ENCODE results near the gene MGAT4A. TPM values are rescaled to one million over a fixed set of nuclear protein-coding genes. Genes with fewer than 3 reads are reported as not detected.
"Not testable (repeated sequence)": the region's sequence is repeated elsewhere in the genome, so short reads cannot be mapped to it uniquely, and the experiment has no call there.

MGAT4A gene
- polyA plus RNA-seq, 2 of the 4 experiments (the other 2 are of a cell fraction): 0.61 to 2.6 TPM

DNA sequence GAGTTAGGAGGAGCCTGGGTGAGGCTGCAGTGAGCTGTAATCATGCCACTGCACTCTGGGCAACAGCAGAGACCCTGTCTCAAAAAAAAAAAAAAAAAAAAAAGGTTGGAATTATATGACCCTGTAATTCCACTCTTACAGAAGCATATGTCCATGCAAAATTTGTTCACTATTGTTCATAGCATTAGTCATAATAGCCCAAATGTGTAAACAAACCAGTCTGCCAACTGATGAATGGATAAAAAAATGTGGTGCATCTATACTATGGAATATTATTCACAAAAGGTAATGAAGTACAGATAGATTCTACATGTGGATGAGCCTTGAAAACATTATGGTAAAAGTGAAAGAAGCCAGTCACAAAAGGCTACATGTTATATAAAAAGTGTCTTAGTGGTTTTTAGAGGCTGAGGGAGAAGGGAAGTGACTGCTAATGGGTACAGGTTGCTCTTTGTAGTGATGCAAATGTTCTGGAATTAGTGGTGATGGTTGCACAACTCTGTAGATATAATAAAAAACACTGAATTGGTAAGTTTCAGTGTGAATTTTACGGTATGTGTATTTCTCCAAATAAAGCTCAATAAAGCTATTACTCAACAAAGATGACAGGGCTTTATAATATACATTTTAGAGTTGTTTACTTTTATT, 132.0 kb downstream of the MGAT4A start:
- no peak overlapping the region for H3K4me3 ChIP-seq
- DNase-seq (ENCODE audit: low read depth in 1 of 2, low spot score in 1 of 2): no peak
- no peak for FAIRE-seq
- POLR2A ChIA-PET: interaction anchor here (0.6 kb wide), 2 partner anchors 172 to 205 kb away, joined by 5 read pairs; no protein-coding TSS in a partner anchor
- H3K27ac ChIP-seq: no peak overlapping the region
- no peaks in the 10 kb centered on the region for H3K9me3 ChIP-seq
- no peak for TF ChIP-seq BHLHE40 (IDR thresholded peaks at IDR 0.05; ENCODE audit: low read depth, low read length)
- no peak for TF ChIP-seq ZNF302 (CRISPR knock-in tag; IDR thresholded peaks at IDR 0.05)
- no peak for TF ChIP-seq PHF8 (IDR thresholded peaks at IDR 0.05; ENCODE audit: borderline replicate concordance, low read depth)
- no peak for TF ChIP-seq EP300 (IDR thresholded peaks at IDR 0.05)
- TF ChIP-seq NR3C1 (IDR thresholded peaks at IDR 0.05): no peak
- TF ChIP-seq RCOR1 (IDR thresholded peaks at IDR 0.05; ENCODE audit: low read depth, low read length): no peak
- TF ChIP-seq FOSB (CRISPR knock-in tag; IDR thresholded peaks at IDR 0.05): no peak
- no peak for TF ChIP-seq ZC3H11A (IDR thresholded peaks at IDR 0.05)
- no peak for TF ChIP-seq EHMT2 (IDR thresholded peaks at IDR 0.05; ENCODE audit: low read depth)
- TF ChIP-seq JUN (IDR thresholded peaks at IDR 0.05): no peak
- TF ChIP-seq CTCF (IDR thresholded peaks at IDR 0.05): no peak
- TF ChIP-seq, protein P1, sequence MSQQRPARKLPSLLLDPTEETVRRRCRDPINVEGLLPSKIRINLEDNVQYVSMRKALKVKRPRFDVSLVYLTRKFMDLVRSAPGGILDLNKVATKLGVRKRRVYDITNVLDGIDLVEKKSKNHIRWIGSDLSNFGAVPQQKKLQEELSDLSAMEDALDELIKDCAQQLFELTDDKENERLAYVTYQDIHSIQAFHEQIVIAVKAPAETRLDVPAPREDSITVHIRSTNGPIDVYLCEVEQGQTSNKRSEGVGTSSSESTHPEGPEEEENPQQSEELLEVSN (IDR thresholded peaks at IDR 0.05; ENCODE audit: borderline replicate concordance, low read depth): no peak
- no peak for TF ChIP-seq ZSCAN20 (CRISPR knock-in tag; IDR thresholded peaks at IDR 0.05)
- no peak for TF ChIP-seq CBX8 (IDR thresholded peaks at IDR 0.05)
- TF ChIP-seq HEYL (CRISPR knock-in tag; IDR thresholded peaks at IDR 0.05): no peak
- no peak for TF ChIP-seq RAD21 (conservative IDR thresholded peaks at IDR 0.05 in 1 of 2, IDR thresholded peaks at IDR 0.05 in 1 of 2)
- no peak overlapping the region for H3K4me2 ChIP-seq
- 82% methylated on average over 1 of the region's 1 CpG for WGBS (ENCODE audit: missing lambda C conversion rate)
- ATAC-seq: no peak
- CTCF ChIA-PET: no interaction called here
- peaks cover 9% of the 10 kb centered on the region; the same call in 2 of the 3 replicates for H3K4me1 ChIP-seq

GRCh38 chr2:98594665-98595064, 136.3 kb downstream of the MGAT4A start:
- POLR2A ChIA-PET; H3K27ac ChIP-seq; H3K9me3 ChIP-seq; DNase-seq (ENCODE audit: low read depth in 1 of 2, low spot score in 1 of 2); CTCF ChIA-PET; H3K4me3 ChIP-seq; FAIRE-seq; ATAC-seq; H3K4me1 ChIP-seq; H3K4me2 ChIP-seq: not testable (repeated sequence)
- WGBS (ENCODE audit: missing lambda C conversion rate): 86% methylated on average over 2 of the region's 4 CpGs

DNA sequence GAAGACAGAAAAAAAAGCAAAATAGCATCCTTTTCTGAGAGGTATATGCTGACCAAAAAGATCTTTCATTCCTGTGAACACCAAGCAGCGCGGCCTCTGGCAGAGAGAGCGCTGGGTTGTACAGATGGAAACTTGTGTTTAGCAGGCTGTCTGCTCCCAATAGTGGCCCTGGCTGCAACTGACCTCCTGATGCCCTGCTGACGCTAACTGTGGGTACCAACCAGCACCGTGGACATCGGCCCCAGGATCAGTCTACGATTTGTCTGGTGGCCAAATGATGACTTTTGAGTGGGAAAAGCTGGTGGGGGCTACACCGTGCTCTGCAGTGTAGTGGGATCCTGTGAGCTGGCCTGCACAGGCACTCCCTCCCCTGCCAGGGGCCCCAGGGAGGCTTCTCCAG, 138.4 kb downstream of the MGAT4A start:
- DNase-seq (ENCODE audit: low read depth in 1 of 2, low spot score in 1 of 2) (no peak), ATAC-seq (peak in 1 of 2 experiments; percentile 26; a peak in 3 of 6 replicates), FAIRE-seq (no peak)
- H3K9me3 ChIP-seq: no peaks in the 10 kb centered on the region
- WGBS (ENCODE audit: missing lambda C conversion rate): 92% methylated on average over 8 of the region's 8 CpGs
- H3K4me3 ChIP-seq: no peak overlapping the region
- H3K4me2 ChIP-seq: no peak overlapping the region
- CTCF ChIA-PET: interaction anchor here (1.1 kb wide), 1 partner anchor 9 kb away, joined by 3 read pairs; no protein-coding TSS in a partner anchor
- no peak overlapping the region for H3K27ac ChIP-seq
- POLR2A ChIA-PET: no interaction called here
- TF ChIP-seq HDAC2 (IDR thresholded peaks at IDR 0.05) (no peak), ZNF302 (CRISPR knock-in tag; IDR thresholded peaks at IDR 0.05) (no peak), ZFP36 (IDR thresholded peaks at IDR 0.05; ENCODE audit: borderline replicate concordance, partially characterized antibody) (no peak), TFCP2L1 (CRISPR knock-in tag; IDR thresholded peaks at IDR 0.05) (no peak), CHD2 (IDR thresholded peaks at IDR 0.05; ENCODE audit: low read length, partially characterized antibody) (no peak), CTCF (IDR thresholded peaks at IDR 0.05) (no peak), HEYL (CRISPR knock-in tag; IDR thresholded peaks at IDR 0.05) (no peak), JUNB (IDR thresholded peaks at IDR 0.05) (no peak), RAD21 (conservative IDR thresholded peaks at IDR 0.05 in 1 of 2, IDR thresholded peaks at IDR 0.05 in 1 of 2) (no peak), RFX5 (IDR thresholded peaks at IDR 0.05) (no peak)
- TF ChIP-seq, protein P2, sequence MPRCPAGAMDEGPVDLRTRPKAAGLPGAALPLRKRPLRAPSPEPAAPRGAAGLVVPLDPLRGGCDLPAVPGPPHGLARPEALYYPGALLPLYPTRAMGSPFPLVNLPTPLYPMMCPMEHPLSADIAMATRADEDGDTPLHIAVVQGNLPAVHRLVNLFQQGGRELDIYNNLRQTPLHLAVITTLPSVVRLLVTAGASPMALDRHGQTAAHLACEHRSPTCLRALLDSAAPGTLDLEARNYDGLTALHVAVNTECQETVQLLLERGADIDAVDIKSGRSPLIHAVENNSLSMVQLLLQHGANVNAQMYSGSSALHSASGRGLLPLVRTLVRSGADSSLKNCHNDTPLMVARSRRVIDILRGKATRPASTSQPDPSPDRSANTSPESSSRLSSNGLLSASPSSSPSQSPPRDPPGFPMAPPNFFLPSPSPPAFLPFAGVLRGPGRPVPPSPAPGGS (IDR thresholded peaks at IDR 0.05): no peak
- no peaks in the 10 kb centered on the region for H3K4me1 ChIP-seq

Measured in A549 (cell line).